Measurements from ENCODE around the gene GAB2. TPM values are rescaled to one million over a fixed set of nuclear protein-coding genes. Genes with fewer than 3 reads are reported as not detected.

The GAB2 gene
- total and polyA plus RNA-seq, 8 donors: 2.2 to 19.3 (median 8.6) TPM

DNA sequence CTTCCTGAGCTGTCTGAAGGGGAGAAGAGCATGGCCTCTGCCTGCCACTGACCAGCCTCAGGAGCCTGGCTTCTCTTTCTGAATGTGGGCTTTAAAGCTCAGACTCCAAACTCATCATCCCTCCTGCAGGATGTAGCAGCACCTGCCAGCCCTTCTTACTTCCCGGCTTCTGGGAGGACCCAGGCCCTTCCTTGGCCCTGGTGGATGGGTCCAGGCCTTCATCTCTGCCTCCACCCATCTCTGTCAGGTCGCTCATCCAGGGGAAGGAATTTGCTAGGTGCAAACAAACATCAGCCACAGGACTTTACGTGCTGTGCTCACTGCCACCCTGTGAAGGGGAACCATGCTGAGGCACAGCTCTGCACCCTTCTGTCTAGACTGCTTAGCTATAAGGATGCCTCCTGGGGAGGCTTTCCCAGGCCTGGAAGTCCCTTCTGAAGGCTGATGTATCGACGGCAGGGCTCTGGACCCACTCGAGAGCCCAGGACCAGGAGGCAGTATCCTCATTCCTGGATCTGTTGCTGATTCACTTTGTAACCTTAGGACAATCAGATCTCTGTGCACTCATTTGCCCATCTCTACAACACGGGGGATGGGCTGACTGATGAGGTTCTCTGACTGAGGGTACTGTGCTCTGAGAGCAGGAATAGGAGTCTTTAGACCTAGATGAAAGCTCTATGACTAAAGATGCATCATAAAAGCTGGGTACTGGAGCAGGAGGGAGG lies 198.0 kb downstream of the GAB2 start:
- H3K4me3 ChIP-seq: no peak overlapping the region
- H3K27me3 ChIP-seq: no peaks in the 10 kb centered on the region
- DNase-seq: no peak
- H3K4me1 ChIP-seq: no peaks in the 10 kb centered on the region
- peaks cover 49 to 98% (median 98%) of the 10 kb centered on the region in 4 donors for H3K36me3 ChIP-seq
- no peaks in the 10 kb centered on the region for H3K9me3 ChIP-seq
- 92 to 95% (median 92%) methylated on average over 7 of the region's 7 CpGs for WGBS, 5 donors
- H3K27ac ChIP-seq: no peak overlapping the region
- intact Hi-C loops (cut with DNase I; ENCODE audit: low total_unique reads): loop anchor here (10.0 kb wide), 1 partner anchor 345 kb away; no protein-coding TSS in a partner anchor
- TF ChIP-seq POLR2A (IDR thresholded peaks at IDR 0.05) (no peak), EP300 (IDR thresholded peaks at IDR 0.05) (no peak), POLR2AphosphoS5 (IDR thresholded peaks at IDR 0.05) (no peak)
- TF ChIP-seq, protein P1, sequence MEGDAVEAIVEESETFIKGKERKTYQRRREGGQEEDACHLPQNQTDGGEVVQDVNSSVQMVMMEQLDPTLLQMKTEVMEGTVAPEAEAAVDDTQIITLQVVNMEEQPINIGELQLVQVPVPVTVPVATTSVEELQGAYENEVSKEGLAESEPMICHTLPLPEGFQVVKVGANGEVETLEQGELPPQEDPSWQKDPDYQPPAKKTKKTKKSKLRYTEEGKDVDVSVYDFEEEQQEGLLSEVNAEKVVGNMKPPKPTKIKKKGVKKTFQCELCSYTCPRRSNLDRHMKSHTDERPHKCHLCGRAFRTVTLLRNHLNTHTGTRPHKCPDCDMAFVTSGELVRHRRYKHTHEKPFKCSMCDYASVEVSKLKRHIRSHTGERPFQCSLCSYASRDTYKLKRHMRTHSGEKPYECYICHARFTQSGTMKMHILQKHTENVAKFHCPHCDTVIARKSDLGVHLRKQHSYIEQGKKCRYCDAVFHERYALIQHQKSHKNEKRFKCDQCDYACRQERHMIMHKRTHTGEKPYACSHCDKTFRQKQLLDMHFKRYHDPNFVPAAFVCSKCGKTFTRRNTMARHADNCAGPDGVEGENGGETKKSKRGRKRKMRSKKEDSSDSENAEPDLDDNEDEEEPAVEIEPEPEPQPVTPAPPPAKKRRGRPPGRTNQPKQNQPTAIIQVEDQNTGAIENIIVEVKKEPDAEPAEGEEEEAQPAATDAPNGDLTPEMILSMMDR (IDR thresholded peaks at IDR 0.05): no peak

DNA sequence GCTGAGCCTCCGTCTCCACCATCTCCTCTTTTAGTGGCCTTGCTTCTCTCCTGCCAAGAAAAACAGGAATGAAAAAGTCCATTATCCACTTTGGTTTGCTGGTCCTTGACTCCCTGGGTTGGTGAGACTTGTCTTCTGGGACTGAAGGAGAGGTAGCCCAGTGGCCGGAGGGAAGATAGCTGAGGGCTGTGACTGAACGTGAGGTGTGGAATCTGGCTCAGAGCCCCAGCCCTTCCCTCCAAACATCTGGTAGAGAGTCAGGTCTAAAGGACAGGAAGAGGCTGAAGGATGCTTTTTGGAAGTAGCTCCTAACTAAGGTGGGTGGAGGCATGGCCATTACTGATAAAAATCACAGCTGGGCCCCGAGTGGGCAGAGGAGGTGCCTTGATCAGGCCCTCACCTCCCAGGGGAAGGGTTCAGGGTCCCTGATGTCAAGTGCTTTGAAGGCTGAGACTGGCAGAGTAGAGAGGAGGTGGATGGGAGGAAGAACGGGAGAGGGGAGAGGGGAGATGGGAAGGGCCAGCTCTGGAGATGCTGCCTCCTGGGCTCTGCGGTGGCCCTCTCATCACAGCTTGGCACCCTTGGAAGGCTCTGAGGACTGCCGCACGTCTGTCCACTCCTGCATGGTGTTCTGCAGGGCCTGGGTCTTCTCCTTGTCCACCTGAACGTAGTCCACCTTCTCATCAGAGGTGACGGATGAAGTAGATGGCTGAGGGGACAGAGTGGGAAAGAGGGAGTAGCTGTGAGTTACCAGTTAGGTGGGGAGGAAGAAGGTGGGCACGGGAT lies 198.7 kb downstream of the GAB2 start:
- Histone ChIP-seq H3K27me3 (no peaks in the 10 kb centered on the region), H3K36me3 (peaks cover 45 to 97% (median 95%) of the 10 kb centered on the region in 4 donors), H3K9me3 (no peaks in the 10 kb centered on the region), H3K4me3 (no peak overlapping the region), H3K27ac (no peak overlapping the region), H3K4me1 (no peaks in the 10 kb centered on the region)
- TF ChIP-seq EP300 (IDR thresholded peaks at IDR 0.05) (no peak), POLR2A (IDR thresholded peaks at IDR 0.05) (no peak)
- TF ChIP-seq, protein P1 (IDR thresholded peaks at IDR 0.05): no peak
- WGBS, 5 donors: 87 to 94% (median 91%) methylated on average over 11 of the region's 11 CpGs
- DNase-seq: no peak
- intact Hi-C loops (cut with DNase I; ENCODE audit: low total_unique reads): no loop called here

DNA sequence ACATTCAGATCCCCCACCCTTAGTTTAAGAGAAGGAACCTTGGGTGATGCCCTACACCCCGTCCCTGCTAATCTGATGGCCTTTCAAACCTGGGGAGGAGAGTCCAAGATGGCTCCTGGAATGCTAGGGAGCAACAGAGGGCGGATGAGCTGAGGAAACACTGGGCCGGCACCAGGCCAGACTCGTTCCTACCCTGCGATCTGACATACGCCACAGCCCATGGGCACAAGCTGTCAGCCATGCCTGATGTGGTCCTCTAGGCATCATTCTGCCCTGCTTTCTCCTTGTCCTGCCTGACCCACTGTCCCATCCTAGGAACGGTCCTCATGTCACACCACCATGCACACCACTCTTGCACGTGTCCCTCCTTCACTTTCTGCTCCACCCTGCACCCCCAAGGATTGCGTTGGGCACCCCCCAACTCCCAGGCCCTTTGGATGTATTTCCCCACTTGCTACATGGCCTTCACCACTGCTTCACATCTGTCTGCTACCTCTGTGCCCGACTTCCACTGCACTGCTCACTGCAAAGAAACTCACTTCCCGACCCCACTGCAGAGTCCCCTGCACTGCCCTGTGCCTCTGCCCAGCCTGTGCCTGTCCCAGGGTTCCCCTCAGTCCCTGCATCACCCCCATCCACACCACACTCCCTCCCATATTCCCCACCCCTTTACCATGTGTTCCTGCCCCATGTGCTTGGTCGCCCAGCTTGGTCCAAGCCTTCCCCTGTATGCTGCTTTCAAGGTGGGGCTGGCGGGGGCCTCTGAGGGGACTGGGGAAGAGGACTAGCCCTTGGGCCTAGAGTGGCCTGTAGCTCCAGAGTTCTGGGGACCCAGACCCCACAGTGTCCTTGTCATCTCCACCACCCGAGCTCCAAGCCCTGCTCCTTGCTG lies 199.7 kb downstream of the GAB2 start:
- Histone ChIP-seq H3K27me3 (no peaks in the 10 kb centered on the region), H3K9me3 (no peaks in the 10 kb centered on the region), H3K4me3 (no peak overlapping the region), H3K36me3 (peaks cover 38 to 97% (median 91%) of the 10 kb centered on the region in 4 donors), H3K4me1 (no peaks in the 10 kb centered on the region), H3K27ac (no peak overlapping the region)
- TF ChIP-seq, protein P1 (IDR thresholded peaks at IDR 0.05): no peak
- TF ChIP-seq POLR2AphosphoS5 (IDR thresholded peaks at IDR 0.05) (no peak), POLR2A (IDR thresholded peaks at IDR 0.05) (no peak), EP300 (IDR thresholded peaks at IDR 0.05) (no peak)
- intact Hi-C loops (cut with DNase I; ENCODE audit: low total_unique reads): no loop called here
- no peak for DNase-seq
- 94 to 98% (median 96%) methylated on average over 14 of the region's 14 CpGs for WGBS, 5 donors

Measured in stomach (tissue), 9 donors.